IMR-90 (cell line): ENCODE measurements around the gene ATP8B3.

ENCODE experiments used
- BHLHE40 ChIP-seq: fragments of 150-350 bp; IDR thresholded peaks from 2 replicates; pipeline ENCODE4 v1.6.1; 2016; ENCODE audit warnings: mild to moderate bottlenecking, low read depth, low read length
- POLR2A ChIP-seq: IDR thresholded peaks from 2 replicates; pipeline ENCODE4 v1.6.1; 2012; ENCODE audit warnings: mild to moderate bottlenecking, low read depth, low read length
- RAD21 ChIP-seq: IDR thresholded peaks from 2 replicates; pipeline ENCODE4 v1.6.1; 2012; ENCODE audit warnings: low read length, improper control_type of control experiment
- TF ChIP-seq, protein P1 (sequence below): conservative IDR thresholded peaks from 2 replicates; pipeline ENCODE4 v1.5.1; 2012; ENCODE audit warnings: mild to moderate bottlenecking, low read depth, low read length, improper control_type of control experiment
- TF ChIP-seq, protein P2 (sequence below): fragments of 150-350 bp; IDR thresholded peaks from 2 replicates; pipeline ENCODE4 v1.6.1; 2016; ENCODE audit warnings: low read depth, mild to moderate bottlenecking, low read length, moderate library complexity, borderline replicate concordance

DNA sequence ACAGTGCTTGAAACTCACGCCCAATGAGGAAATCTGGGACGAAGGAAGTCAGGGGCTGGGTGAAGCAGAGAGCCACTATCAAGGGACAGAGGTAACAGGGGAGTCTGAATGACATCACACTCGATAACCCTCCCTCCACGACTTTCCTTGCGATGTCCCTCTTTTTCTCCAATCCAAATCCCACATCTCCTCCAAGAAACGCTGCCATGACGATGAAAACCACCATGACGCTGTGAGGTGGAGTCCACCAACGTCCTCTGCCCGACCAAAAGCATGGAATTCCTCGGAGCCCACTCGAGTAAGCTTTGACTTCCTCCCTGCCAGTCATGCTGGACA is 35.2 kb upstream of the ATP8B3 start:
- TF ChIP-seq, protein P1, sequence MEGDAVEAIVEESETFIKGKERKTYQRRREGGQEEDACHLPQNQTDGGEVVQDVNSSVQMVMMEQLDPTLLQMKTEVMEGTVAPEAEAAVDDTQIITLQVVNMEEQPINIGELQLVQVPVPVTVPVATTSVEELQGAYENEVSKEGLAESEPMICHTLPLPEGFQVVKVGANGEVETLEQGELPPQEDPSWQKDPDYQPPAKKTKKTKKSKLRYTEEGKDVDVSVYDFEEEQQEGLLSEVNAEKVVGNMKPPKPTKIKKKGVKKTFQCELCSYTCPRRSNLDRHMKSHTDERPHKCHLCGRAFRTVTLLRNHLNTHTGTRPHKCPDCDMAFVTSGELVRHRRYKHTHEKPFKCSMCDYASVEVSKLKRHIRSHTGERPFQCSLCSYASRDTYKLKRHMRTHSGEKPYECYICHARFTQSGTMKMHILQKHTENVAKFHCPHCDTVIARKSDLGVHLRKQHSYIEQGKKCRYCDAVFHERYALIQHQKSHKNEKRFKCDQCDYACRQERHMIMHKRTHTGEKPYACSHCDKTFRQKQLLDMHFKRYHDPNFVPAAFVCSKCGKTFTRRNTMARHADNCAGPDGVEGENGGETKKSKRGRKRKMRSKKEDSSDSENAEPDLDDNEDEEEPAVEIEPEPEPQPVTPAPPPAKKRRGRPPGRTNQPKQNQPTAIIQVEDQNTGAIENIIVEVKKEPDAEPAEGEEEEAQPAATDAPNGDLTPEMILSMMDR = no peak
- TF ChIP-seq BHLHE40 = no peak
- TF ChIP-seq, protein P2, sequence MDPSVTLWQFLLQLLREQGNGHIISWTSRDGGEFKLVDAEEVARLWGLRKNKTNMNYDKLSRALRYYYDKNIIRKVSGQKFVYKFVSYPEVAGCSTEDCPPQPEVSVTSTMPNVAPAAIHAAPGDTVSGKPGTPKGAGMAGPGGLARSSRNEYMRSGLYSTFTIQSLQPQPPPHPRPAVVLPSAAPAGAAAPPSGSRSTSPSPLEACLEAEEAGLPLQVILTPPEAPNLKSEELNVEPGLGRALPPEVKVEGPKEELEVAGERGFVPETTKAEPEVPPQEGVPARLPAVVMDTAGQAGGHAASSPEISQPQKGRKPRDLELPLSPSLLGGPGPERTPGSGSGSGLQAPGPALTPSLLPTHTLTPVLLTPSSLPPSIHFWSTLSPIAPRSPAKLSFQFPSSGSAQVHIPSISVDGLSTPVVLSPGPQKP = no peak
- no peak for TF ChIP-seq POLR2A
- TF ChIP-seq RAD21 = no peak
